ENCODE measurements around the gene TRIM2.

GRCh38 chr4:153218961-153219360, 14.7 kb downstream of the TRIM2 start:
- TF ChIP-seq POLR2A (IDR thresholded peaks at IDR 0.05) (no peak), CTCF (IDR thresholded peaks at IDR 0.05) (no peak)

All from heart left ventricle (tissue), 13 donors.